GM21367 (cell line): ENCODE results near the gene MRPL34.

Experiments
- ATAC-seq: cut with Tn5 transposase; IDR thresholded peaks from one replicate; pipeline ENCODE4 v1.9.1; 2021; ENCODE audit not compliant: unreplicated experiment

The MRPL34 gene

GRCh38 chr19:17340302-17340870, 34.7 kb downstream of the MRPL34 start:
- no peak for ATAC-seq

GRCh38 chr19:17340871-17341357, 35.2 kb downstream of the MRPL34 start:
- no peak for ATAC-seq

- ATAC-seq: no peak
Measured at GRCh38 chr19:17341386-17341785, 35.7 kb downstream of the MRPL34 start.

GRCh38 chr19:17341845-17342244, 36.2 kb downstream of the MRPL34 start:
- no peak for ATAC-seq

DNA sequence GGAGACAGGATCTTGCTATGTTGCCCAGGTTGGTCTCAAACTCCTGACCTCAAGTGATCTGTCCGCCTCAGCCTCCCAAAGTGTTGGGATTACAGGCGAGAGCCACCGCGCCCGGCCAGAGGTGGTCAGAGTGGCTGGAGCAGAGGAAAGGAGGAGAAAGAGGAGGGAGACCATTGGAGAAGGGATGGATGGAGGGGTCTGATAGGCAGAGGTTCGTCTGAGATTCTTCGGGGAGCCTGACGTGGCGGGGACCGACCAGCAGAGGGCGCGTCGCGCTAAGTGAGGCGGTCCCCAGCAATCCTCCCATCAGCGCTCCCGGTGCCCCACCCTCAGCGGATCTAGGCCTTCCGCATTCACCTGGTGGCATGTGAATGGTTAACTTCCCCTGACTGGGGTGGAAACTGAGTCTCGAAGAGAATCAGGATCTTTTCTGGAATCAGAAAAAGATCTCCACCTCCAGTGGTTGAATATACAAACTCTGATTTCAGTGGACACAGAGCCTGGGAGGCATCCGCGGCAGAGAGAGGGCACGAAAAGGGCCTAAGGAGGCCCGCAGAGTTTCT, 40.5 kb downstream of the MRPL34 start:
- ATAC-seq: no peak

DNA sequence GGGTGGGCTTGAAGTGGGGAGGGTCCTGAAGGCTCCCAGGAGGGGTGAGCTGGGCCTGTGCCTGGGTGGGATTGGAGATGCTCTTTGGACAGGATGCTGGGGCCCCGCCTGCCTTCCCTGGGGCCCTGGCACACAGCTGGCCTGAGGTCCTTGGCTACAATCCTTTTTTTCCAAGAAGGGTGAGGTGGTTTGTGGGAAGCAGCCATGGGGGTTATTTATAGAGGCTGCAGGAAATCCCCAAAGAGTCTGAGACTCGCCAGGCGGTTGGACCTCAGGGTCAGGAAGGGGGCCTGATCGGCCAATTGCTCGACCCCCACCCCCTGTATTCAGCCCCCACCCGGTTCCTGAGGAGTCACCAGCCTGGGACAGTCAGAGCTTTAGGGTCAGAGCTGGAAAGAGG, 41.7 kb downstream of the MRPL34 start:
- no peak for ATAC-seq

- no peak for ATAC-seq
Measured at GRCh38 chr19:17347877-17348276, 42.2 kb downstream of the MRPL34 start.

- ATAC-seq: no peak
Measured at GRCh38 chr19:17348700-17349099, 43.0 kb downstream of the MRPL34 start.

GRCh38 chr19:17351815-17352435, 46.3 kb downstream of the MRPL34 start:
- ATAC-seq: no peak

GRCh38 chr19:17352608-17353280, 47.1 kb downstream of the MRPL34 start:
- no peak for ATAC-seq

GRCh38 chr19:17353386-17353785, 47.7 kb downstream of the MRPL34 start:
- no peak for ATAC-seq
